Measurements from ENCODE around the gene COL10A1.

Gene COL10A1

GRCh38 chr6:116166369-116166768 is 40.4 kb upstream of the COL10A1 start:
- TF ChIP-seq CTCF (IDR thresholded peaks at IDR 0.05; ENCODE audit: insufficient read depth, low read length, missing control alignments) = no peak
- CTCF ChIA-PET = no interaction called here
- no peak overlapping the region for H3K4me3 ChIP-seq (ENCODE audit: low read depth, low read length)
- DNase-seq (ENCODE audit: low read depth, low spot score) = no peak
- POLR2A ChIA-PET = no interaction called here

- DNase-seq (ENCODE audit: low read depth, low spot score) = no peak
- TF ChIP-seq CTCF (IDR thresholded peaks at IDR 0.05; ENCODE audit: insufficient read depth, low read length, missing control alignments) = no peak
- H3K4me3 ChIP-seq (ENCODE audit: low read depth, low read length) = no peak overlapping the region
- ChIA-PET POLR2A (no interaction called here), CTCF (no interaction called here)
Measured at GRCh38 chr6:116165596-116165995, 39.7 kb upstream of the COL10A1 start.

- no peak for TF ChIP-seq CTCF (IDR thresholded peaks at IDR 0.05; ENCODE audit: insufficient read depth, low read length, missing control alignments)
- no peak overlapping the region for H3K4me3 ChIP-seq (ENCODE audit: low read depth, low read length)
- POLR2A ChIA-PET = no interaction called here
- CTCF ChIA-PET = interaction anchor here (1.1 kb wide), 1 partner anchor 57 kb away, joined by 3 read pairs; no protein-coding TSS in a partner anchor
- peak; percentile 7 for DNase-seq (ENCODE audit: low read depth, low spot score)
Measured at GRCh38 chr6:116159782-116160524, 34.0 kb upstream of the COL10A1 start.

GRCh38 chr6:116158641-116159040 is 32.7 kb upstream of the COL10A1 start:
- CTCF ChIA-PET = interaction anchor here (1.1 kb wide), 1 partner anchor 147 kb away, joined by 3 read pairs; no protein-coding TSS in a partner anchor

GRCh38 chr6:116157391-116157790 is 31.5 kb upstream of the COL10A1 start:
- TF ChIP-seq CTCF (IDR thresholded peaks at IDR 0.05; ENCODE audit: insufficient read depth, low read length, missing control alignments) = no peak
- no peak for DNase-seq (ENCODE audit: low read depth, low spot score)
- POLR2A ChIA-PET = no interaction called here
- CTCF ChIA-PET = interaction anchor here (1.2 kb wide), 1 partner anchor 10 kb away, joined by 3 read pairs; no protein-coding TSS in a partner anchor
- H3K4me3 ChIP-seq (ENCODE audit: low read depth, low read length) = no peak overlapping the region

More at GRCh38 chr6:116158641-116159040, 32.7 kb upstream of the COL10A1 start:
- DNase-seq (ENCODE audit: low read depth, low spot score) = no peak
- H3K4me3 ChIP-seq (ENCODE audit: low read depth, low read length) = no peak overlapping the region
- no peak for TF ChIP-seq CTCF (IDR thresholded peaks at IDR 0.05; ENCODE audit: insufficient read depth, low read length, missing control alignments)
- POLR2A ChIA-PET = no interaction called here

GRCh38 chr6:116156405-116157326 is 30.7 kb upstream of the COL10A1 start:
- POLR2A ChIA-PET = interaction anchor here (0.7 kb wide), 2 partner anchors 9 to 12 kb away, joined by 3 read pairs; no protein-coding TSS in a partner anchor
- no peak overlapping the region for H3K4me3 ChIP-seq (ENCODE audit: low read depth, low read length)
- no peak for DNase-seq (ENCODE audit: low read depth, low spot score)
- TF ChIP-seq CTCF (IDR thresholded peaks at IDR 0.05; ENCODE audit: insufficient read depth, low read length, missing control alignments) = no peak
- CTCF ChIA-PET = interaction anchor here (1.2 kb wide), 1 partner anchor 9 kb away, joined by 3 read pairs; no protein-coding TSS in a partner anchor

All from AG04449 (cell line).